Activated CD4-positive, alpha-beta memory T cell treated with anti-CD3 and anti-CD28 coated beads for 36 hours (primary cell): ENCODE data around the gene TULP1. TPM values are rescaled to one million over a fixed set of nuclear protein-coding genes. Genes with fewer than 3 reads are reported as not detected.
A peak's percentile ranks its signal among the peaks of the same experiment; 100 is the strongest.

Experiments
- CTCF ChIA-PET: fragments of 350-600 bp; sonication (Branson Sonifier 250); formaldehyde crosslinking; loops from one replicate; lab custom pipeline; 2021; ENCODE audit warnings: antibody characterized with exemption, inconsistent platforms; lab: Charles Lee
- POLR2A ChIA-PET: fragments of 350-600 bp; sonication (Branson Sonifier 250); formaldehyde crosslinking; loops from one replicate; lab custom pipeline; 2021; ENCODE audit warnings: antibody characterized with exemption; lab: Charles Lee
- DNase-seq: peaks from one replicate; pipeline ENCODE4 v3.0.0-alpha.2; 2020
- H3K27ac Mint-ChIP-seq: one replicate; pipeline ENCODE4 v1.8.0; 2021; ENCODE audit warnings: mixed read lengths
- H3K27me3 Mint-ChIP-seq: one replicate; pipeline ENCODE4 v1.8.0; 2021; ENCODE audit warnings: mixed read lengths
- H3K36me3 Mint-ChIP-seq: one replicate; pipeline ENCODE4 v1.8.0; 2021; ENCODE audit warnings: mixed read lengths
- H3K4me1 Mint-ChIP-seq: one replicate; pipeline ENCODE4 v1.8.0; 2021; ENCODE audit warnings: low read depth, mixed read lengths
- H3K4me3 Mint-ChIP-seq: one replicate; pipeline ENCODE4 v1.8.0; 2021; ENCODE audit warnings: mild to moderate bottlenecking, mixed read lengths
- H3K9me3 Mint-ChIP-seq: one replicate; pipeline ENCODE4 v1.8.0; 2021; ENCODE audit warnings: mixed read lengths
- intact Hi-C: fragments of 100-400 bp; cut with micrococcal nuclease; formaldehyde crosslinking; loops from one replicate; pipeline ENCODE4 v1.15.1; 2023
- total RNA-seq, 2 experiments: library from RNA; stranded (reverse); gene quantifications; one replicate each; pipeline ENCODE4 v1.2.3, GENCODE V29; 2021

TULP1 gene
- total RNA-seq, 2 experiments from 2014 or later: not detected

DNA sequence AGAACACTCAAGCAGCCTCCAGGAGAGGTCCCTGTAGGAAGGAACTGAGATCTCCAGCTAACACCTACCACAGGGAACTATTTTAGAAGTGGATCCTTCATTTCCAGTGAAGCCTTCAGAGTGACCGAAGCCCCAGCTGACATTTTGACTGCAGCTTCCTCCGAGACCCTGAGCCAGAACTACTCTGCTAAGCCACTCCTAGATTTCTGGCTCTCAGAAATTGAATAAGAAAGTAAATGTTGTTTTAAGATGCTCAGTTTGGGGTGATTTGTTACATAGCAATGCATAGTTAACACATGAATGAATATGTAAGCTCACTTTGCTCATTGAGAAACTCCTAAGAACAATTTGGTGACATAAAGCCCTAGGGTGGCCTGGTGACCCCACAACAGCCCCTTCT lies 5.5 kb downstream of the TULP1 start:
- H3K36me3 Mint-ChIP-seq: no peaks in the 10 kb centered on the region
- no peak overlapping the region for H3K4me3 Mint-ChIP-seq
- no peak for DNase-seq
- intact Hi-C loops: no loop called here
- no peaks in the 10 kb centered on the region for H3K9me3 Mint-ChIP-seq
- ChIA-PET CTCF (interaction anchor here (0.9 to 1.5 kb wide), 3 partner anchors 10 to 229 kb away, joined by 3 to 4 read pairs (median 3); partner anchors contain the start of genes ARMC12 and TEAD3), POLR2A (no interaction called here)
- no peaks in the 10 kb centered on the region for H3K4me1 Mint-ChIP-seq
- no peak overlapping the region for H3K27ac Mint-ChIP-seq
- H3K27me3 Mint-ChIP-seq: peaks cover 10% of the 10 kb centered on the region

DNA sequence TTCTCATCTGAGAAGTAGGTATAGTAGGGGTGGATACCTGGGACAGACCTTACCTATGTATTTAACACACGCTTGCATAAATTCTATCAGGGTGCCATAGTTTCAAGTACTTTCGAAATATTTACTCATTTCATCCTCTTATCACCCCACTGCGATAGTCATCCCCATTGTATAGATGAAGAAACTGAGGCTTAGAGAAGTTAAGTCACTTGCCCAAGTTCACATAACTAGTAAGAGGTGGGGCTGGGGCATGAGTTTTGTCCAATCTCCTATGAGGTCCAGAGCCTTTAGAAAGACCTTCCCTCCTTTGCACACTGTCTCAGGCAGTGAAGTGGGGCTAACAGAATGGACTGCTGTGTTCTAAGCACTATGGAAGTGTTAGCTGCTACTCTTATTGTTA lies 6.2 kb downstream of the TULP1 start:
- Mint-ChIP-seq H3K27me3 (peaks cover 9% of the 10 kb centered on the region), H3K27ac (no peak overlapping the region), H3K4me3 (no peak overlapping the region), H3K4me1 (no peaks in the 10 kb centered on the region), H3K36me3 (no peaks in the 10 kb centered on the region), H3K9me3 (no peaks in the 10 kb centered on the region)
- DNase-seq: no peak
- POLR2A ChIA-PET: no interaction called here
- CTCF ChIA-PET: interaction anchor here (0.9 to 1.3 kb wide), 2 partner anchors 10 to 230 kb away, joined by 3 to 4 read pairs; partner anchors contain the start of genes ARMC12 and TEAD3
- intact Hi-C loops: no loop called here

DNA sequence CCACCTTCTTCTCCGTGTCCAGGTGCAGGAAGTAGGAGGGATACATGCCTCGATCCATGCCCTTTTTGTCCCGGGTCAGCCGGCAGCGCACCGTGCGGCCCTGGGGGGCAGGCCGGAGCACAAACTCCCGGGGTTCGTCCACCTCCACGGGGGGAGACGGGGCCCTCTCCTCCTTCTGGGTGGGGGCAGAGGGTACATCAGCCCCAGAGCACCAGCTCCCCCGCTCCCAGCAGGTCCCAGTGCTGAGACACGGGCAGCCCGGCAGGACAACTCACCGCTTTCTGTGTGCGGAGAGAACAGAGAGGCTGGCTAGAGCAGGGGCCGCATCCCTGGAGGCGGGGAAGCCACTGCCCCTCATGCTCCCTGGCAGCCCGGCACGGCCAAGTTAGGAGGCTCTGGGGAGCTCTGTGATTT lies 6.7 kb downstream of the TULP1 start:
- H3K4me3 Mint-ChIP-seq: no peak overlapping the region
- H3K27ac Mint-ChIP-seq: no peak overlapping the region
- no peak for DNase-seq
- H3K4me1 Mint-ChIP-seq: no peaks in the 10 kb centered on the region
- no peaks in the 10 kb centered on the region for H3K9me3 Mint-ChIP-seq
- H3K36me3 Mint-ChIP-seq: no peaks in the 10 kb centered on the region
- ChIA-PET CTCF (interaction anchor here (1.3 kb wide), 1 partner anchor 231 kb away, joined by 4 read pairs; the partner anchor contains the start of gene ARMC12), POLR2A (no interaction called here)
- intact Hi-C loops: no loop called here
- peaks cover 6% of the 10 kb centered on the region for H3K27me3 Mint-ChIP-seq

DNA sequence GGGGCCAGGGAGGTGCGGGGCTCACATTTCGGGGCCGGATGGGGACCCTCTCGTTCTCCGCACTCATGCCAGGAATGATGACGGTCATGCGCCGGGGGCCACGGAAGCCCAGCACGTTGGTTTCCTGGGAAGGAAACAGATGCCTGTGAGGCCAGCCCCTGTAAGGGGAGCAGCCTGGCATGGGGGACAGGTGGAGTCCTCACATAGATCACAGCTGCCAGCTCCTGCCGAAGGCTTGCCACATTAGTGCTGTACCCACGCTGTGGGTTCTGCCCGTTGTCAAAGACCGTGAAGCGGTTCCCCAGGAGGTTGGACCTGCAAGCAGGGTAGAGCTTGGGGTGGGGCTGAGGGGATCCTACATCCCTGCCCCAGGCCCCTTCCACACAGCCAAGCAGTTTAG lies 9.2 kb downstream of the TULP1 start:
- H3K36me3 Mint-ChIP-seq: no peaks in the 10 kb centered on the region
- CTCF ChIA-PET: interaction anchor here (0.9 kb wide), 1 partner anchor 49 kb away, joined by 4 read pairs; no protein-coding TSS in a partner anchor

DNA sequence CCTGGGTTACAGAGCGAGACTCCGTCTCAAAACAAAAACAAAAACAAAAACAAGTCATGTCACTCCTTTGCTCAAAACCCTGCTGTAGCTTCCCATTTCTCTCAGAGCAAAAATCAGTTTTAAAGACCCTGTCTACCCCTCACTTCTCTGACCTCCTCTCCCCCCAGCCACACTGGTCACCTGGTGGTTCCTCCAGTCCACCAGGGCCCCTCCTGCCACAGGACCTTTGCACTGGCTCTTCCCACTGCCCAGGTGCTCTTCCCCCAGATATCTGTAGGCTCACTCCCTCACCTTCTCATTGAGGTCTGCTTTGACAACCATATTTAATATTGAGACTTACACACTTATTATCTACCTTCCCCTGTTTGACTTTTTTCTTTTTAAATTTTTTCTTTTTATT lies 10.9 kb downstream of the TULP1 start:
- Mint-ChIP-seq H3K4me3 (no peak overlapping the region), H3K4me1 (peaks cover 7% of the 10 kb centered on the region), H3K36me3 (no peaks in the 10 kb centered on the region), H3K9me3 (no peaks in the 10 kb centered on the region), H3K27ac (no peak overlapping the region), H3K27me3 (peaks cover 11% of the 10 kb centered on the region)
- intact Hi-C loops: no loop called here
- CTCF ChIA-PET: interaction anchor here (1.1 kb wide), 1 partner anchor 21 kb away, joined by 3 read pairs; no protein-coding TSS in a partner anchor
- no peak for DNase-seq
- POLR2A ChIA-PET: no interaction called here

More for the DNA sequence above, 9.2 kb downstream of the TULP1 start:
- Mint-ChIP-seq H3K27me3 (peaks cover 8% of the 10 kb centered on the region), H3K4me1 (peaks cover 3% of the 10 kb centered on the region), H3K4me3 (no peak overlapping the region), H3K27ac (no peak overlapping the region), H3K9me3 (no peaks in the 10 kb centered on the region)
- DNase-seq: no peak
- POLR2A ChIA-PET: no interaction called here
- intact Hi-C loops: no loop called here

DNA sequence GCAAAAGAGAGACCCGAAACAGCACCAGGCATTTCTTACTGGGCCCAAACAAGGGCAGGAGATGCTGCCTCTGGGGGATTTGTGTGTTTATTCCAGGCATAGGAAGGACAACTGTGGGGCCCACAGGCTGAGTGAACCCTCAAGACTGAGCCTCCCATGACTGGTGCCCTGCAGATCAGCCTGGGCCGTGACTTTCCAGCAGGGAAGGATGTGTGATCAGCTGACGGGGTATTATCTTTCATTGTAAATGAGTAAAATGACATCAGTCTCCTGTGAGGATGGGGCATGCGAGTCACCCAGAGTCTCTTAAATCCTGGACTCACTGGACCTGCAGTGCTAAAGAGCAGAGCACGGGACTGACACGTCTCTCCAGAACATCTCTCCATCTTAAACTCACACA lies 11.9 kb downstream of the TULP1 start:
- no peak overlapping the region for H3K4me3 Mint-ChIP-seq
- CTCF ChIA-PET: no interaction called here
- no peak for DNase-seq
- no peaks in the 10 kb centered on the region for H3K9me3 Mint-ChIP-seq
- peaks cover 11% of the 10 kb centered on the region for H3K27me3 Mint-ChIP-seq
- H3K27ac Mint-ChIP-seq: no peak overlapping the region
- intact Hi-C loops: no loop called here
- no peaks in the 10 kb centered on the region for H3K36me3 Mint-ChIP-seq
- POLR2A ChIA-PET: no interaction called here
- H3K4me1 Mint-ChIP-seq: peaks cover 7% of the 10 kb centered on the region

DNA sequence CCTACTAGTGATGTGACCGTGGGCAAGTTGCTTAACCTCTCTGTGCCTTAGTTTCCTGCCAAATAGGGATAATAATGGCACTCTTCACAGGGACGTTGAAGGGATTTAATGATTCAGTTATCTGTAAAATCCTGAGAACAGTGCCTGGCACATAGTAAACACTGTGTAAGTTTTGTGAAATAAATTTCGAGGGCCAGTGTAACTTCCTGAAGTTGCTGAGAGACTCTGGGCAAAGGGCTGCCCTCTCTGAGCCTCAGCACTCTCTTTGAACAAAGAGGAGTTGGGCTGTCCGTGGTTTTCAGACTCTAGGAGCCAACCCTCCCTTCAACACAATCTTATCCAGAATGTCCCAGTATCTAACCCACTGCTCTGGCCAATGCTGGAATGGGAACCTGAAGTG lies 13.3 kb downstream of the TULP1 start:
- Mint-ChIP-seq H3K4me1 (peaks cover 7% of the 10 kb centered on the region), H3K4me3 (no peak overlapping the region), H3K9me3 (no peaks in the 10 kb centered on the region), H3K36me3 (no peaks in the 10 kb centered on the region), H3K27me3 (peaks cover 11% of the 10 kb centered on the region), H3K27ac (no peak overlapping the region)
- POLR2A ChIA-PET: no interaction called here
- DNase-seq: no peak
- CTCF ChIA-PET: no interaction called here
- intact Hi-C loops: no loop called here

DNA sequence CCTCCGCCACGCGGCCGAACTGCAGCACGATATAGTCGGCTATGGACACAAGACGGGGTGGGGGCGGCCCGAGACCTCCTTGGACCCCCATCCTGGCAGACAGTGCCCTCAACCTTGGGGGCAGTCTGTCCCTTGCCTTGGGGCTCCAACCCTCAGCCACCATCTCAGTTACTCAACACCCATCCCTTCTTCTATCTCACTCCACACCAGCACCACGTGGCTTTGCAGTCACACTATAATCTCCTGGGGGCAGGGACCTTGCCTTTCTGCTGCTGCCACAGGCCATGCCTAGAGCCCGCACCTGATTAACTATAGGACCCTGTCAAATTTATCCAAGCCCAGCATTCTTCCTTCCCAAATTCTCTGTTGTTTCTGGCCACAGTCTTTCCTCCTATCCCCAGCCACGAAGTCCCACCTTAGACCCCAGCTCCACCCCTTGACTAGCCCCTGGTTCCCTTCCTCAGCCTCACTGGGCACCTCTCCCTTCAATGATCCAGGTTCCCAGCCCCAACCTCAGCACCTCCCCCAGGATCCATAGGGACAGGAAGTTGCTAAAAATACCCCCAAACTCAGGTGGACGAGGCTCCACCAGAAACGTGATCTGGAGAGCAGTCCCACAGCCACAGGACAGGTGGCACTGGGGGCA lies 14.2 kb downstream of the TULP1 start:
- intact Hi-C loops: no loop called here
- no peak for DNase-seq
- no peaks in the 10 kb centered on the region for H3K9me3 Mint-ChIP-seq
- peaks cover 11% of the 10 kb centered on the region for H3K27me3 Mint-ChIP-seq
- no peak overlapping the region for H3K27ac Mint-ChIP-seq
- CTCF ChIA-PET: interaction anchor here (1.1 to 1.7 kb wide), 5 partner anchors 12 to 205 kb away, joined by 3 to 5 read pairs (median 3); no protein-coding TSS in a partner anchor
- H3K4me1 Mint-ChIP-seq: peaks cover 13% of the 10 kb centered on the region
- POLR2A ChIA-PET: interaction anchor here (1.2 to 3.0 kb wide), 2 partner anchors 25 to 27 kb away, joined by 5 to 11 read pairs; no protein-coding TSS in a partner anchor
- H3K36me3 Mint-ChIP-seq: no peaks in the 10 kb centered on the region
- peak overlapping the region; percentile 71 for H3K4me3 Mint-ChIP-seq

DNA sequence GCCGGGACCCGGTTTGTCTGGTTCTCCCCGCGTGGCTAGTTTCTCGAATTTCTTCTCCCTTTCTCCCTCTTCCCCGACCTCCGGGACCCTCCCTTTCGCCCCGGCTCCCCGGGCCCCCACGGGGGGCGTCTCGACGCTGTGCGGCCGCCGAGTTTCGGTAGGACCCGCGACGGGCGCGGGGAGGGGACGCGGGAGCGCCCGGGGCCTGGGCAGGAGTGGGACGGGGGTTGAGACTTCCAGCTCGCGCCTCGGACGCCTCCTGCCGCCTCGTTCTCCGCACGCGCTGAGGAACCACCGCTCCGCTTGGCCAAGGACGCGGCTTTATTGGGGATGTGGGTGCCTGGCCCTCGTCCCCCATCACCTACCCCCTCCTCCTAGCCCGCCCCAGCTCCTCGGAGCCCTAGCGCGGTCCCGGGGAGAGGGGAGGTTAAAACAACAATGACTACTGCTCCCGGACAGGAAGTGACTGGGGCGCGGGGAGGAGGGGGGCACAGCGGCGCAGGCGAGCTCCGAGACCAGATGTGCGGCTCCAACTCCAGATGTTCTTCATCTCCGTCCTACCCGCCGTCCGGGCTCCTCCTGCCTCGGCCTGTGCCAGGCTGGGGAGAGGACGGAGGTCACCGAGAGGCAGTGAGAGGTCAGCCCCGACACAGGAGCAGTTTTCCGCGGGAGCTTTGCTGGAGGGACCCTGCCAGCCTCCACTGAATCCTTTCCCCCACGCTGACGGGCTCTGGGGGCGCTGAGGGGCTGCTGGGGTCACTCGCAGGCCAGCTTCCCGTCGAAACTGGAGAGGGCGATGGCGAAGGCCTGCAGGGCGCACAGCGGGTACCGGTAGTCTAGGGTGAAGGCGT lies 14.9 kb downstream of the TULP1 start:
- H3K36me3 Mint-ChIP-seq: no peaks in the 10 kb centered on the region
- ChIA-PET CTCF (interaction anchor here (0.9 to 1.7 kb wide), 8 partner anchors 9 to 204 kb away, joined by 3 to 5 read pairs (median 3); no protein-coding TSS in a partner anchor), POLR2A (interaction anchor here (1.2 to 3.0 kb wide), 4 partner anchors 24 to 30 kb away, joined by 4 to 11 read pairs (median 5); partner anchors contain the start of gene RPL10A)
- H3K4me3 Mint-ChIP-seq: peak overlapping the region; percentile 71
- no peak overlapping the region for H3K27ac Mint-ChIP-seq
- H3K27me3 Mint-ChIP-seq: peaks cover 11% of the 10 kb centered on the region
- intact Hi-C loops: no loop called here
- H3K9me3 Mint-ChIP-seq: no peaks in the 10 kb centered on the region
- peak; percentile 69 for DNase-seq
- peaks cover 14% of the 10 kb centered on the region for H3K4me1 Mint-ChIP-seq

DNA sequence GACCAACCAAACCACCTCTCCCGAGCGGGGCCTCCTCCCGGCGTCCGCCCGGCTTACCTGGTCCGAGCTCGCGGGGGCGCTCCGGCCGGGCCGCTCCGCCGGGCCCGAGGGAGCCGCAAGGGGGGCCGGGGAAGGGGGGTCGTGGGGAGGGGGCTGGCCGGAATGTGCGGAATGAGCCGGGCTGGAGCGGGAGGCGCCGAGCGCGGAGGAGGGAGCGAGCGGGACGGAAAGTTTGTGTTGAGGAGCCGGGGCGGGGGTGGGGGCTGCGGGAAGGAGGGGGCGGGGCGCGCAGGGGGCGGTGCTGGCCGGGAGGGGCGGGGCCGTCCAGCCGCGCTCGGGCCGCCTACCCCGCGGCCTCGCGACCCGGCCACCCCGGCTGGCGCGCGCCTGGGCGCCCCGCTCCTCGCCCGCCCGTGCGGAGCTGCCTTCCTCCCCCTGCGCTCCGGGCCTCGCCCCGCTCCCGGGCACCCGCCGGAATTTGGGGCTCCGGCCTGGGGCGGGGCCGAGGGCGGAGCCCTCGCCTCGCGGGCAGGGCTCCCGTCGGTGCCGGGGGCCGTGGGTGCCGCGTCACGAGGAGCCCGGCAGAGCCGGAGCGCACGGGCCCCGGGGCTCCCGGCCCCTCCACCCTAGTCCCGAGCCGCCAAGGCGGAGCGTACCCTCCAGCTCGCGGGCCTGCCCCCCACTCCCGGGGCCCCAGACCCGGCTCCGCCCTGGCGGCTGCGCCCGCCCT lies 15.7 kb downstream of the TULP1 start, which contains the start of gene TEAD3:
TSS of gene TEAD3 (minus strand) at position 239 of the 730 bp plus-strand sequence.
- Mint-ChIP-seq H3K36me3 (no peaks in the 10 kb centered on the region), H3K4me1 (peaks cover 14% of the 10 kb centered on the region), H3K27me3 (peaks cover 11% of the 10 kb centered on the region), H3K27ac (no peak within 1 kb of the TSS), H3K4me3 (peak within 1 kb of the TSS; percentile 71), H3K9me3 (no peaks in the 10 kb centered on the region)
- intact Hi-C loops: no loop called here
- CTCF ChIA-PET: interaction anchor here (0.9 to 1.7 kb wide), 11 partner anchors 10 to 291 kb away, joined by 3 to 5 read pairs (median 3); partner anchors contain the start of gene ARMC12
- DNase-seq: peak; percentile 55
- POLR2A ChIA-PET: interaction anchor here (0.9 to 3.0 kb wide), 5 partner anchors 23 to 29 kb away, joined by 3 to 11 read pairs (median 5); partner anchors contain the start of gene RPL10A
